Measurements from ENCODE around the gene TAF6.

TAF6 gene

GRCh38 chr7:100065452-100066186 is 53.5 kb downstream of the TAF6 start:
- no peak for DNase-seq (ENCODE audit: low read depth)

DNA sequence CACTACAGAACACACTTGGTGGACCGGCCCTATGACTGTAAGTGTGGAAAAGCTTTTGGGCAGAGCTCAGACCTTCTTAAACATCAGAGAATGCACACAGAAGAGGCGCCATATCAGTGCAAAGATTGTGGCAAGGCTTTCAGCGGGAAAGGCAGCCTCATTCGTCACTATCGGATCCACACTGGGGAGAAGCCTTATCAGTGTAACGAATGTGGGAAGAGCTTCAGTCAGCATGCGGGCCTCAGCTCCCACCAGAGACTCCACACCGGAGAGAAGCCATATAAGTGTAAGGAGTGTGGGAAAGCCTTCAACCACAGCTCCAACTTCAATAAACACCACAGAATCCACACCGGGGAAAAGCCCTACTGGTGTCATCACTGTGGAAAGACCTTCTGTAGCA is 55.0 kb downstream of the TAF6 start:
- no peak for DNase-seq (ENCODE audit: low read depth)

GRCh38 chr7:100063376-100063775 is 55.8 kb downstream of the TAF6 start:
- no peak for DNase-seq (ENCODE audit: low read depth)

- peak; percentile 55 for DNase-seq (ENCODE audit: low read depth)
Measured at GRCh38 chr7:100061518-100062193, 57.5 kb downstream of the TAF6 start.

- no peak for DNase-seq (ENCODE audit: low read depth)
Measured at GRCh38 chr7:100059251-100059739, 59.9 kb downstream of the TAF6 start.

Measured in CMK (cell line).